Measurements from ENCODE around the gene ADORA2B. TPM values are rescaled to one million over a fixed set of nuclear protein-coding genes. Genes with fewer than 3 reads are reported as not detected.
"Not testable (repeated sequence)": the region's sequence is repeated elsewhere in the genome, so short reads cannot be mapped to it uniquely, and the experiment has no call there.

Gene ADORA2B
- total RNA-seq, 1 experiment from 2014 or later = 5.3 TPM

DNA sequence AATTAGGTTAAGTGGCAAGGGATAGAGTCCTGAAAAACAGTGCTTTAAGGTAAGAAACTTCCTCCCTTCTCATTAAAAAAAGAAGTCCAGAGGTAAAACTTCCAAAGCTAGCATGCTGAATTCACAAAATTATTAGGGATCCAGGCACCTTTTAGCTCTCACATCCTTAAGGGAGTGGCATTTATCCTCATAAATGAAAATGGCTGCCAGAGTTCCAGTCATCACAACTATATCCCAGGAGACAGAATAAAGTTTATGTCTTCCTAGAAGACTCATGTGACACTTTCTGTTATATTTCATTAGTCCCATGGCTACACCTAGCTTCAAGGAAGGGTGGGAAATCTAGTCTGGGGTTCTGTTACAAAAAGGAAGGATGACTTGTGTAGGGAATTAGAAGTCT, 23.3 kb upstream of the ADORA2B start:
- DNase-seq (ENCODE audit: low spot score) = no peak

DNA sequence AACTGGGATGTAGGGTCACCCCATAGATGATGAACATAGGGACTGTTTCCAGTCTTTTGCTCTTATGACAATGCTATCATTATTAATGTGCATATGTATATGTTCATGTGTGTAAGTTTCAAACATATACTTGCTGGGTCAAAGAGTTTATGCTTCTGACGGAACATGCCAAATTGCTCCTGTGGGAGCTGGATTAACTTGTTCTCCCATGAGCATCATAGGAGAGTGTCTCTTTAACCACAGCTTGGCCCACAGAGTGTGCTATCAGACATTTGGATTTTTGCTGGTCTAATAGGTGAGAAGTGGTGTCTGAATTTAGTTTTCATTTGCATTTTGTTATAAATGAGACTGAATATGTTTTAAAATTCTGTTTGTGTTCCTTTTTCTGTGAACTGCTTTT, 22.3 kb upstream of the ADORA2B start:
- no peak for DNase-seq (ENCODE audit: low spot score)

DNA sequence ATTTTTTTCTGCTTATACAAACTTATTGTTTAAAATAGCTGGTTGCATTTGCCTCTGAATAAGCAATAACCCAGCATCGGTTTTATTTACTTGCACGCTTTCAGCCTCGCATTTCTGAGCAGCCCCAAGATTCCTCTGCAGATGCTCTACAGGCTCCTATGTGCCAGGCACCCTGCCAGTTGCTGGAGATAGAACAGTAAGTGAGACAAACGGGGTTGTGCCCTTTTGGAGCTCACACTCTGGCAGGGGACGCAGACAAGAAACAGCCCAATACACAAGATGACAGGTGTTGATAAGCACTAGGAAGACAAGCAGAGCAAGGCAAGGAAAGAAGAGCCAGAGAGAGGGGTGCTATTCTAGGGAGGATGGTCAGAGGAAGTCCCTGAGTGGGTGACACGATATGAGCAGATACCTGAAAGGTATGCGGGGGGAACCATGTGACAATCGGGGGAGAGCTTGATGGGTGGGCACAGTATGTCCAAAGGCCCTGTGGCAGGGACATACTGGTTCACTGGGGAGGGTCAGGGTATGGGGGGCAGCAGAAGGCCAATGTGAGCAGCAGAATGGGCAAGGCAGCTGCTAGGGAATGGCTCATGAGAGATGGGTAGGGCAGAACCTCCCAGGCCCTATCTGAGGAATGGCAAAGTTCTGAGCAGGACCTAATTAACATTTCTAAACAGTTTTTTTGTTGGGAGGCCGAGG, 18.7 kb upstream of the ADORA2B start:
- DNase-seq (ENCODE audit: low spot score) = no peak

DNA sequence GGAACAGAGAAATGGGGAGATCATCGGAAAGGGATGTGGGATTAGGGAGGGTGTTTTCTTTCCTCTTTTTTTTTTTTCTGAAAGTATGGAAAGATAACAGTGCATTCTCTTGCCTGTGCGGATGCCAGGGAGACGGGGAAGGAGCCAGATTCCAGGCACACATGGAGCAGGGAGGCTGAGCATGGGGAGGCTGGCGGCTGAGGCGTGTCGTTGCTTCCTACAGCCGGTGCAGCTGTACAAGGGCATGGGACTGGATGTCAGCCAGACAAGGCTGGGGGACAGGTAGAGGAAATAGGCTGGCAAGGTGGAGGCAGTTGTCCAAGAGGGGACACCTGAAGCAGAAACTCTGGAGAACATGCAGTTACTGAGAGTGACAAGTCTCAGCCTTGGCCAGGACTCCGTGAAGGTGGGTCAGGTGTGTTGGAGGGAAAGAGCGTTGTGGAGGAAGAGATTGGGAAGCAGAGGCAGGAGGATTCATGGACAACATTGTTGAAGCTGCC, 16.6 kb upstream of the ADORA2B start:
- DNase-seq (ENCODE audit: low spot score) = no peak

DNA sequence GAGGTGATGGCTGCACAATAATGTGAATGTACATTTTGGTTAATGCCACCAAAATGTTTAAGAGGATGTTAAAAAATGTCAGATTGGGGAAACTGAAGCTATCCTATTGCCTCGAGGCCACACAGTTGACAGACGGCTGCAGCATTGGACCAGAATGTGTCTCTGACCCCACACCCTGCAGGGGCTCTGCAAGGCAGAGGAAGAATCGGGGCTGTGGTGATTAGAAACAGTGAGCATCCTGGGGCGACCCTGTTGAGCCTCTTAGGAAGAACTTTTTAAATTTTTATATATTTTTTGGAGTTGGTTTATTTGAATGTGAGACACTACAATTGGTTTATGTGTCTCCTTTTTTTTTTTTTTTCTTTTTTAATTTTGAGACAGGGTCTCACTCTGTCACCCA, 15.0 kb upstream of the ADORA2B start:
- DNase-seq (ENCODE audit: low spot score) = no peak

DNA sequence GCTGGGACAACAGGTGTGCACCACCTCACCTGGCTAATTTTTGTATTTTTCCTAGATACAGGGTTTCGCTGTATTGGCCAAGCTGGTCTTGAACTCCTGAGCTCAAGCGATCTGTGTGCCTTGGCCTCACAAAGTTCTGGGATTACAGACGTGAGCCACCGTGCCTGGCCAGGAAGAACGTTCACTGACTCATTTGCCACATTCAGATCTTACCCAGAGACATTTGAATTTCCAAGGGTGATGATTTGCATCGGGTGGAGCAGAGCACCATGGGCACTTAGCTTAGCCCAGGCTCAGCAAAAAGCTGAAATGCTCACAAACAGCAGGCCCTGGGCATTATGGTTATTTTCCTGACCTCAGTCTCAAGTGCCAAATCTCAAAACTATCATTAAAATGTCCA, 14.5 kb upstream of the ADORA2B start:
- DNase-seq (ENCODE audit: low spot score) = no peak

DNA sequence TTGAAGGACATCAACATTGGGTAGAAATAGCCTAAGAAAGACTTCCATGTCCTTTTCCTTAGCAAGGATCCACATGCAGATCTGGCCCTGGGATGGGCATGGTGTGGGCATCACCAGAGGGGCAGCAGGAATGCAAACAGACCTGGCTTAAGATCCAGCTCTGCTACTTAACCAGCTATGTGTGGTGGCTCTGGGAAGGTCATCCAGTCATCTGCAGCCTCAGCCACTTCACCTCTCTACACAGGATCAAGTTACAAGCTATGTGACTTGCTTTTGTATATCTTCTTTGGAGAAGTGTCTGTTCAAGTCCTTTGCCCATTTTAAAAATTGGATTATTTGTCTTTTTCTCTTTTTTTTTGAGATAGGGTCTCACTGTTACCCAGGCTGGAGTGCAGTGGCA, 13.5 kb upstream of the ADORA2B start:
- no peak for DNase-seq (ENCODE audit: low spot score)

DNA sequence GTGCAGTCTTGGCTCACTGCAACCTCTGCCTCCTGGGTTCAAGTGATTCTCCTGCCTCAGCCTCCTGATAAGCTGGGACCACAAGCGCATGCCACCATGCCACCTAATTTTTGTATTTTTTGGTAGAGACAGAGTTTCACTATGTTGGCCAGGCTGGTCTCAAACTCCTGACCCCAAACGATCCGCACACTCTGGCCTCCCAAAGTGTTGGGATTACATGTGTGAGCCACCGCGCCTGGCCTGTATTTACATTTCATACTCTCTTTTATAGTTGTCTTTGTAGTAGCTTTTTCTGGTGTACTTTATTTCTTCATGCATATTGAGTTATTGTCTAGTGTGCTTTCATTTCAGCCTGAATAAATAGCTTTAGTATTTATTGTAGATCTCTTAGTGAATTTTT, 10.1 kb upstream of the ADORA2B start:
- no peak for DNase-seq (ENCODE audit: low spot score)

DNA sequence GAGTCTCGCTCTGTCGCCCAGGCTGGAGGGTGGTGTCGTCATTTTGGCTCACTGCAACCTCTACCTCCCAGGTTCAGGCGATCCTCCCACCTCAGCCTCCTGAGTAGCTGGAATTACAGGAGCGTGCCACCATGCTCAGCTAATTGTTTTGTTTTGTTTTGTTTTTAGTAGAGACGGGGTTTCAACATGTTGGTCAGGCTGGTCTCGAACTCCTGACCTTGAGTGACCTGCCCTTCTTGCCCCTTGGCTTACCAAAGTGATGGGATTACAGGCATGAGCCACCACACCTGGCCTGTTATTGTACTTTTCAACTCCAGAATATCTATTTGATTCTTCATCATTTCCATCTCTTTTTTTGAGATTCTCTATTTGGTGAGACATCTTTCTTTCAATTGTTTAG, 9.0 kb upstream of the ADORA2B start:
- DNase-seq (ENCODE audit: low spot score) = no peak

DNA sequence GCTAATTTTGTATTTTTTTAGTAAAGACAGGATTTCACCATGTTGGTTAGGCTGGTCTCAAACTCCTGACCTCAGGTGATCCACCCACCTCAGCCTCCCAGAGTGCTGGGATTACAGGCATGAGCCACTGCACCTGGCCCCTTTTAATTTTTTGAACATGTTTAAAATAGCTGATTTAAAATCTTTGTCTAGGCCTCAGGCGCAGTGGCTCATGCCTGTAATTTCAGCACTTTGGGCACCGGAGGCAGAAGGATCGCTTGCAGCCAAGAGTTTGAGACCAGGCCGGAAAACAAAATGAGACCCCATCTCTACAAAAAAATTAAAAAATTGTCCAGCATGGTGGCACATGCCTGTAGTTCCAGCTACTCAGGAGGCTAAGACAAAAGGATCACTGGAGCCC, 8.4 kb upstream of the ADORA2B start:
- not testable (repeated sequence) for DNase-seq (ENCODE audit: low spot score)

DNA sequence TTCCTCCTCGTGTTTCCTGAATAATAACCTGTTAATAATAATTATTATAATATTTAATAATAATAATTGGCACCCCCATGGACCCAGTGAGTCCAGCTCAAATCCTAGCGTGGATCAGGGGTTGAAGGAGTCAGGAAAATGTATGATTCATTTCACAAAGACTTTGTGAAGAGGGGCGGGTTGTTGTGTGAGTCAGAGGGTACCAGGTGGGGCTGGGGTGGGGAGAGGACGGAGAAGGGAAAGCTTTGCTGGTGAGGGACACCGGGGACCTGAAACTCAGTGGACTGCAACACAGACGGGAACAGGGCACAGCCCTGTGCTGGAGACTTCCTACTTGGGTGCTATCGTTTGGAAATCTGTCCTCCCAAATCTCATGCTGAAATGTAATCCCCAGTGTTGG, 3.1 kb upstream of the ADORA2B start:
- no peak for DNase-seq (ENCODE audit: low spot score)

DNA sequence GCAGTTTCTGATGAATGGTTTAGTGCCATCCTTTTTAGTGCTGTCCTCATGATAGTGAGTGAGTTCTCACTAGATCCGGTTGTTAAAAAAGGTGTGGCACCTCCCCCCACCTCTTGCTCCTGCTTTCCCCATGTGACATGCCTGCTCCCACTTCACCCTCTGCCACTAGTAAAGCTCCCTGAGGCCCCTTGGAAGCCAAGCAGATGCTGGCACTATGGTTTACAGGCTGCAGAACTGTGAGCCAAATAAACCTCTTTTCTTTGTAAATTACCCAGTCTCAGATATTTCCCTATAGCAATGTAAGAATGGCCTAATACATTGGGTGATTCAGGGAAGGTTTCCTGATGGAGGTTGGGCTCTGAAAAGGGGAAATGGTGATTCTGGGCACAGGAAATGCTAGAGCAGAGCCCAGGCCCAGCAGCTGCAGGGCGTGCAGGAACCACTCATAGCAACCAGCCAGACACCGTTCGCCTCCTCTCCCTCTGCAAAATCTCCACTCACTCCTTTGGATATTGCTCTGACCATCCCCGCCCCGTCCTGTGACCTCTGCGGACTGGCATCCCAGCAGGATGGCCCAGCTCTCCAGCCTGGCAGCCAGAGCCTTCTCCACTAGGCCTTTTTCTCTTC, 2.6 kb upstream of the ADORA2B start:
- DNase-seq (ENCODE audit: low spot score) = no peak

DNA sequence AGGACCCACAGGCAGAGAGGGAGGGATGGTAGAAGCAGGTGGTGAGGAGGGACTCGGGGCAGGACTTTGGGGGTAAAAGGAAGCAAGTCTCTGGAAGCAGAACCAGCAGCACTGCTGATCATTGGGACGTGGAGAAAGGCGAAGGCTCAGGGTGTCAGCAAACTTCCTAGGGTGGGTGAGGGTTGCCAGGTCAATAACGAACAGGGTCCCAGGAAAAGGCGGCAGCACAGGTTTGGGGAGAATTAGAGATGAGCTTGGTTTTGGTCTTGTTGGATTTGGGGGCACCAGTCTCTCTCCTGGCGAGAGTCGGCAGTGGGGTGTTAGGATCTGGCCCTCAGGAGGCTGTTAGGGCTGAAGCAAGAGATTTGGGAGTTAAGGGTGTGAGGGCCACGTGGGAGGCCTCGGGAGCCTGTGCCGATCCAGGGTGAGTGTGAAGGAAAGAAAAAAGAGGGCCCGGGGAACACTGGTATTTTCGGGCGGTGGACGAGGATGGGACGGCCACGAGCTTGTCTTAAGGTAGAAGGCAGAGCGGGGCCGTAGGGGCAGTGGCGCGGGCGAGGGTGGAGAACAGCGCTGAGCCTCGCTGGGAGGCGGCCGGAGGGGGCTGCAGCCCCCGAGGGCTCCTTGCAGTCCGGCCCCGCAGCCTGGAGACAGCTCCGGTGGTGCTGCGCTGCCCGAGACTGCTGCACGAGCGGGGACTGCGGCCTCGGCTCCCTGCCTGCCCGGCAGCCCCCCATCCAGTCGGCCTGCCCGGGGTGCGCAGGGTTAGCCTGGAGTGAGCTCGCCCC, 765 bp upstream of the ADORA2B start:
- DNase-seq (ENCODE audit: low spot score) = no peak

DNA sequence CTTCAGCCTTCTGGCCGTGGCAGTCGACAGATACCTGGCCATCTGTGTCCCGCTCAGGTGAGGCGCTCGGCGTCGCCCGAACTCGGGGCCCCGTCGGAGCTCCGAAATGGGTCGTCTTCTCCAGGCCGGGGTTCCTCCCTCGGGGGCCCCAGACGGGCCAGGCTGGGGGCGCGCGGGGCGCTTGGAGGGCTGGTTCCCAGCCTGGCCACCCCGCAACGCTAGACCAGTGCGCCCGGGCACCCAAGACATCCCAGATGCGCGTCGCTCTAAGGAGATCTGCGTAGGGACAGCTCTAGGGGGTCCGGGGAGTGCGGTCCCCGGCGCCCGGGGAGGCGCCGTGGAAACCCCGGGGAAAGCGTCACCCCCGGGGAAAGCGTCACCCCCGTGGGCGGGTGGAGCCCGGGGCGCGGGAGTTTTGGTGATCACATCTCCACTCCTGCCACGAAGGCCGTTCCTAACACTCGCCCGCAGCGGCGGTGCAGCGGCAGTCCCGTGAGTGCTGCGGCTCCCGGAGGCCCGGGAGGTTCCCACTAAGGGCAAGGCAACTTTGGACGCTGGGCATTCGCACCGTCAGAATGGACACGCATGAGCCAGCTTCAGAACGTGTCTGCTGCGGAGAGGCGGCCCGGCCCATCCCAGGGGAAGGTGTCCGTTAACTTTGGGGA, 729 bp downstream of the ADORA2B start:
- no peak for DNase-seq (ENCODE audit: low spot score)

DNA sequence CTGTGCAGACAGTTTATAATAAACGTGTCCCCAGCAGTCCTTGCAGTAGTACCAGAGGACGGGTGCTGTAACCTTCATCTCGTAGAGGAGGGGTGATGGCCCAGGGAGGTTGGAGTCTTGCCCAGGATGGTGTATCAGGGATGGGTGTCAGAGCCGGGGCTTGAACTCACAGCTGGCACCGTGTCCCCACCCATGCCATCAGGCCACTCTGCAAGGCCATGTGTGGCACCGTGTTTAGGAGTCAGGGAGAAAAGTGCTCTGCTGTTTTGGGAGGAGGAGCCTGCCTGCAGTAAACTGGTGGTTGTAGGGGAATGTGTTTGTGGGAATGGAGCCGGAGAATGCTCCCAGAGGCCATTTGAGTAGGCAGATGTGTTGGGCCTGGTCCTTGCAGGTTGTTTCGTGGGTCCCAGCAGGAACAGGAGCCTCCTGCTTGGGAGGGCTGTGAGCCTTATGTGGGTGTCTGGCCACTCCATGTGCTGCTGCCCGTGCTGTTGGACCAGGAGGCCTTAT, 1.7 kb downstream of the ADORA2B start:
- no peak for DNase-seq (ENCODE audit: low spot score)

DNA sequence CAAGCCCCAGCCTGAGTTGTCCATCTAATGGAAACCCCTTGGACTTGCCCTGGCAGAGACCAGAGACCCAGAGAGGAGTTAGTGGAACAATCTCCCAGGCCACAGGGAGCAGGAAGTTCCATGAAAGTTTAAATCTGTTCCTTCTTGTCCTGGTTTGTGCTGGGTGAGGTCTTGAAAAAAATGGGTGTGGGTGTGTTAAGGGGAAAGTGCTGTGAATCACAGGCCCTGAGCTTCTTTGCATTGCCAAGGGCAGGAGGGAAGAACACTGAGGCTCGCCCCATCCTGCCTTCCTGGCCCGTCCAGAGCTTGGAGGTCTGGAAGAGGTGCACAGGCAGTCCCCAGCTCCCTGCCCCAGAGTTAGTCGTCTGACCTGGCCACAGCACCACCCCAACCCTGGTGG, 2.3 kb downstream of the ADORA2B start:
- DNase-seq (ENCODE audit: low spot score) = no peak

DNA sequence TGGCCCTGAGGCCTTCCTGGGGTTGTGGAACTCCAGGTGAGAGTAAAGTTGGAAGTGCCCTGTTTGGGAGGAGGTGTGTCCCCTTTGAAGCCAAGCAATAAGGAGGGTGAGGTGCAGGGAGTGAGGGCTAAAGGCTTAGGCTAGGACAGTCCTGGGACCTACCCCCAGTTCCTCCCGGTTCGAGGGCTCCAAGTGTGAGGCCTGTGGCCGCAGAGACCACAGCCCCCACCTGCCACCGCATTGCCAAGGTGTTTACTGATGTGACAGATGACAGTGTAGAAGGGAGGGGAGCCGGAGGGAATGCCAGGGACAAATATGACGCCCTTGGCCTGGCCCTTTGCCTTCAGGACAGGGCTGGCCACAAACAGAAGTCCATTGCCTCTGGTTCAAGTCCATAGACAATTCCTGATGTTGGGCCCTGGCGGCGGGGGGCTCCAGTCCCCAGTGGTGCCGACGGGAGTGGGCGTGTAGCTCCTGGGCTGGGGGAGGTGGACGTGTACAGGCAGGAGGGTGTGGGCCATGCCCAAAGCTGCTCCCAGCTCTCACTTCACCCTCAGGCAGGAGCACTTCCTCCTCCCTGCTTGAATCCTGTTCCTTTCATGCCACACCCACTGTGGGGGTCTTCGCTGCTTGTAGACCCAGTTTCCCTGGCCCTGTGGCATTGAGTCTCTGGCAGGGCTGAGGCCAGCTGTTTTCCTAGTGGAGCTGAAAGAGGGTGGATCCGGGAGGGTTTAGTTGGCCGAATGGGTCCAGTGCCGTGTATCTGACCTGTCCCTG, 3.2 kb downstream of the ADORA2B start:
- DNase-seq (ENCODE audit: low spot score) = no peak

DNA sequence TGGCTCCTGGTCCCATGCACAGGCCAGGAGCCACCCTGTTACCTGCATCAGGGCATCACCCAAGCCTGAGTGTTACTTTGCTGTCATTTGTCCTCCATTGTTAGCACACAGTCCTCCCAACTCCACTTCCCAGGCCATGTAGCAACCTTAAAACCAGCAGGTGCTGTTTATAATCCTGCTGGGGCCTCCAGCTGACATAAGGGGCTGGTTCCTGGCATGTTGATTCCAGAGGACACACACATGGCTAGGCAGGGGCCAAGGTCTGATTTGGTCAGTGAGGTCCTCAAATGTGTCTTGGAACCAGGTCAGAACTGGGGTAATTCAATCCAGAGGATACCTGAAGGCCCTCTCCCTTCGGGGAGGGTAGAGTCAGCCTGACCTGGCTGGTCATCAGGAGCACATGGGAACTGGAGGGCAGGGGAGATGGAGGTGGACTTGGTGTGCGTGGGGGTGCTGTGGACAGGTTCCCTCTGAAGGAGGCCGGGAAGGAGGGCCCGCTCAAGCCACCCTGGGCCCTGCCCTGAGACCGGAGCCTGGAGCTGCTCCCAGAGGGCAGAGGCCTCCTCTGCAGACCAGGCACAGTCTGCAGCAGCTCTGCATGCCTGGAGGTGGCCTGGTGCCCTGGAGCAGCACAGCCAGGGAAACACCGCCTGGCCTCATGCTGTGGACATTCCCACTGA, 6.6 kb downstream of the ADORA2B start:
- DNase-seq (ENCODE audit: low spot score) = no peak

DNA sequence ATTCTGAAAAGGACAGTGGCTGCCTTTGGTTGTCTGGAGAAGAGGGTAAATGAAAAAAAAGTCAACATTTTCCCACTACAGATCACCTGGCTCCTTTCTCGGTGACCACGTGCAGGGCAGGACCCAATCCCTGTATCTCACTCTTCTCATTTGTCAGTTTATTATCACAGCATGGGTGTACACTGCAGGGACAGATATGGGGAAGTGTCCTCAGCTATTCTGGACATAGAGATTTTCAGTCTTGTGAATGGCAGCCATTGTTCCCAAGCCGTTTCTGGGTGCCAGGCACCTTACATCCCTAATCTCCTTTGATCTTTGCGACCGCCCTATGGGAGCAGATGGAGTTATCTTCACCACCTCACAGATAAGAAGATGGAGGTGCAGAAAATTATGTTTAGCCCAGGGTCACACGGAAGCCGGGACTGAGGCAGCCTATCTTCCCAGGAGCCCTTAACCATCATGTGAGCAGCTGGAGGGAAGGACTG, 7.2 kb downstream of the ADORA2B start:
- no peak for DNase-seq (ENCODE audit: low spot score)

Data from HT-29 (cell line).